Measurements from ENCODE around the gene RGS17.

GRCh38 chr6:153062516-153062915 is 68.6 kb downstream of the RGS17 start:
- TF ChIP-seq CTCF (IDR thresholded peaks at IDR 0.05) (no peak), ZFX (IDR thresholded peaks at IDR 0.05; ENCODE audit: borderline replicate concordance) (no peak)
